Measurements from ENCODE around the gene SPATA18.

DNA sequence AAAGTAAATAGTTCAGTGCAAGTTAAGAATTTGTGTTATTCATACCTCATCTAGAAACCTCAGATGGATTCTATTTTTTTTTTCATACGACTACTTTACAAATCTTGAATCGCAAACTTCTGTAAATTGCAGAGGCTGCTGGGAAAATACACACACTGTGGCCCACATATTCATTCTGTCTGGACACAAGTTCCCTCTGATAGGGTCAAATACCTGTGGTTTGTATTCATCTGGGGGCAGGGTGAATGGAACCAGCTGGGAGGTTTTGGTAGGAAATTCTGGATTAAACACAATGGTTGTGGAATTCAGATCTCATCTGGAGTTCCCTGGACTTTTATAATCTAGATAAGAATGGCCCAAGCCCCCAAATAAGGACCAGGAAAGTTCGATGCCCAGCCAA is 56.2 kb downstream of the SPATA18 start:
- TF ChIP-seq ZNF274 (IDR thresholded peaks at IDR 0.05; ENCODE audit: low read depth, low read length) (no peak), YY1 (IDR thresholded peaks at IDR 0.05; ENCODE audit: insufficient read depth, insufficient read length) (no peak)
